ENCODE measurements around the gene PRSS1. TPM values are rescaled to one million over a fixed set of nuclear protein-coding genes. Genes with fewer than 3 reads are reported as not detected.

PRSS1 gene
- total and polyA plus RNA-seq, 2 of the 8 experiments (the other 6 are each of a cell fraction or from before 2014, with no cell fraction given) = 0.09 TPM; not detected in 1

DNA sequence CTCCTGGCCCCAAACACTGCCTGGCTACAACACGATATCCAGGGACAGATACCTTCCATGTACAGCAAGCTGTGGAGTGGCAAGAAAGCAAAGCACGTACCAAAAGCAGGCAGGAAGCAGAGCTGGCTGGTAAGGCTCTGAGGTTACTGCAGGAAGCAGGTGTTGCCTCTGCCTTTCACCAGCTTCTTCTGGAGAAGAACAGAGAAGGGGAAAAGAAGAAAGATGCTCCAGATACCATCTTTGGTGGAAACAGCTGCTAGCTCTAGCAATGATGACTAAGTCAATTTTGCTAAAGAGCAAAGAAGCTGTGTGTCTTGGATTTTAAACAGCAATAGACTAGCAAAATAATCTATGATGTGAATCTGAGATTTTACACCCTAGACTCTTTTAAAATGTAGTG lies 34.9 kb upstream of the PRSS1 start:
- no peaks in the 10 kb centered on the region; a peak in 2 of 4 replicates for H3K9me3 ChIP-seq (ENCODE audit: insufficient read depth in 2 of 2, low read depth in 1 of 2, low read length in 1 of 2)
- H3K36me3 ChIP-seq (ENCODE audit: control insufficient read depth in 2 of 4, insufficient read depth in 4 of 4, low read length in 3 of 4) = 0 out of 8 replicates have a peak, but pooled peaks cover 0 to 3% (median 0%) of the 10 kb centered on the region in 4 experiments
- H3K4me3 ChIP-seq (ENCODE audit: extremely low read depth in 1 of 4, insufficient read depth in 2 of 4, low read depth in 3 of 4, low read length in 4 of 4) = no peak overlapping the region
- no peak overlapping the region for H3K27ac ChIP-seq (ENCODE audit: low read depth, low read length)
- peaks cover 0 to 6% (median 5%) of the 10 kb centered on the region in 4 experiments; a peak in 4 of 7 replicates for H3K4me1 ChIP-seq (replicated peaks in 1 of 4; ENCODE audit: control insufficient read depth in 3 of 4, insufficient read depth in 4 of 4, low read length in 3 of 4)
- ChIA-PET CTCF (ENCODE audit: partially characterized antibody) (interaction anchor here (0.7 to 8.8 kb wide), 30 partner anchors 9 to 355 kb away, joined by 3 to 84 read pairs (median 4); partner anchors contain the start of gene PRSS1), POLR2A (ENCODE audit: partially characterized antibody) (no interaction called here)
- no peak overlapping the region for H3K4ac ChIP-seq (replicated peaks; ENCODE audit: insufficient read length, low read depth, low read length)
- H2AK5ac ChIP-seq (ENCODE audit: low read depth, low read length) = peak overlapping the region; percentile 56; the same call in 1 of the 2 replicates
- no peak overlapping the region for H3K56ac ChIP-seq (replicated peaks; ENCODE audit: insufficient read length, low read depth, low read length)
- 0 out of 2 replicates have a peak overlapping the region, but pooled peaks have one; percentile 7 for H2BK5ac ChIP-seq (ENCODE audit: low read depth, low read length)
- H3K18ac ChIP-seq (ENCODE audit: extremely low read depth, low read length) = 0 out of 2 replicates have a peak overlapping the region, but pooled peaks have one; percentile 20
- H4K20me1 ChIP-seq (replicated peaks in 1 of 2; ENCODE audit: control insufficient read depth in 1 of 2, insufficient read depth in 2 of 2, low read length in 2 of 2) = no peaks in the 10 kb centered on the region
- no peak overlapping the region for H3K9ac ChIP-seq (replicated peaks in 1 of 4; ENCODE audit: extremely low read depth in 1 of 4, low read depth in 3 of 4, low read length in 3 of 4)
- H2AFZ ChIP-seq (ENCODE audit: low read length) = no peak overlapping the region
- no peak overlapping the region for H2BK120ac ChIP-seq (replicated peaks; ENCODE audit: low read depth, low read length)
- H4K8ac ChIP-seq (ENCODE audit: extremely low read depth, insufficient read depth, low read length) = no peak overlapping the region
- H4K91ac ChIP-seq (replicated peaks; ENCODE audit: insufficient read length, low read length) = no peak overlapping the region
- H3K23ac ChIP-seq (ENCODE audit: insufficient read length) = no peak overlapping the region
- 97% methylated on average over 2 of the region's 2 CpGs; no CpG with 5 or more reads in 1 of the 2 experiments for WGBS, 2 experiments (ENCODE audit: extremely low coverage in 1 of 2, insufficient coverage in 1 of 2, insufficient read length in 1 of 2, insufficient replicate concordance in 2 of 2, low coverage in 1 of 2, low lambda C conversion rate in 2 of 2, missing lambda C conversion rate in 1 of 2)
- H3K79me1 ChIP-seq (ENCODE audit: low read depth, low read length) = no peaks in the 10 kb centered on the region
- H3K79me2 ChIP-seq (ENCODE audit: control insufficient read depth in 1 of 2, insufficient read depth in 2 of 2, low read length in 2 of 2) = no peaks in the 10 kb centered on the region
- H2BK20ac ChIP-seq (ENCODE audit: low read length) = no peak overlapping the region
- no peak overlapping the region for H2BK15ac ChIP-seq (ENCODE audit: low read length)
- no peak overlapping the region for H4K5ac ChIP-seq (ENCODE audit: insufficient read length, low read depth, low read length)
- no peak overlapping the region for H3K4me2 ChIP-seq (ENCODE audit: insufficient read depth in 1 of 2, low read depth in 2 of 2, low read length in 2 of 2)
- no peaks in the 10 kb centered on the region for H3K27me3 ChIP-seq (replicated peaks in 1 of 4; ENCODE audit: control insufficient read depth in 3 of 4, extremely low read depth in 1 of 4, insufficient read depth in 3 of 4, low read length in 3 of 4)
- no peak overlapping the region for H2BK12ac ChIP-seq (ENCODE audit: low read depth, low read length)
- DNase-seq (ENCODE audit: low read depth in 1 of 2, low spot score in 2 of 2) (no peak), FAIRE-seq (no peak)
- no peaks in the 10 kb centered on the region for H3K23me2 ChIP-seq (ENCODE audit: low read depth, low read length)
- no peak overlapping the region for H3K14ac ChIP-seq (ENCODE audit: insufficient read length)
- TF ChIP-seq CTCF (IDR thresholded peaks at IDR 0.05; ENCODE audit: control extremely low read depth in 1 of 3, insufficient read depth in 1 of 3, low read depth in 1 of 3, low read length in 3 of 3) = no peak
- no peak for TF ChIP-seq YY1 (IDR thresholded peaks at IDR 0.05; ENCODE audit: low read depth, low read length)
- no peak for TF ChIP-seq HDAC2 (IDR thresholded peaks at IDR 0.05; ENCODE audit: borderline replicate concordance in 1 of 2, low read depth in 2 of 2, low read length in 2 of 2)
- TF ChIP-seq MAFK (IDR thresholded peaks at IDR 0.05; ENCODE audit: low read depth, low read length) = no peak
- no peak for TF ChIP-seq SRF (IDR thresholded peaks at IDR 0.05; ENCODE audit: low read depth, low read length)
- no peak for TF ChIP-seq EP300 (IDR thresholded peaks at IDR 0.05; ENCODE audit: borderline replicate concordance in 1 of 2, low read depth in 2 of 2, low read length in 2 of 2)
- no peak for TF ChIP-seq SP2 (IDR thresholded peaks at IDR 0.05; ENCODE audit: low read length)
- no peak for TF ChIP-seq FOSL1 (IDR thresholded peaks at IDR 0.05; ENCODE audit: insufficient read depth, low read depth, low read length)
- no peak for TF ChIP-seq SIX5 (IDR thresholded peaks at IDR 0.05; ENCODE audit: low read depth, low read length)
- TF ChIP-seq EZH2 (IDR thresholded peaks at IDR 0.05; ENCODE audit: low read depth, low read length, severe bottlenecking) = no peak
- no peak for TF ChIP-seq KDM4A (IDR thresholded peaks at IDR 0.05; ENCODE audit: low read depth, low read length, severe bottlenecking)

Data from H1 (cell line).